Activated T-cell treated with anti-CD3 and anti-CD28 coated beads for 24 hours (primary cell): ENCODE results near the gene AVEN.
"Not testable (repeated sequence)": the region's sequence is repeated elsewhere in the genome, so short reads cannot be mapped to it uniquely, and the experiment has no call there.

Experiments
- DNase-seq: peaks from one replicate; pipeline ENCODE4 v3.0.0-alpha.2; 2020; ENCODE audit warnings: low read depth

AVEN gene

DNA sequence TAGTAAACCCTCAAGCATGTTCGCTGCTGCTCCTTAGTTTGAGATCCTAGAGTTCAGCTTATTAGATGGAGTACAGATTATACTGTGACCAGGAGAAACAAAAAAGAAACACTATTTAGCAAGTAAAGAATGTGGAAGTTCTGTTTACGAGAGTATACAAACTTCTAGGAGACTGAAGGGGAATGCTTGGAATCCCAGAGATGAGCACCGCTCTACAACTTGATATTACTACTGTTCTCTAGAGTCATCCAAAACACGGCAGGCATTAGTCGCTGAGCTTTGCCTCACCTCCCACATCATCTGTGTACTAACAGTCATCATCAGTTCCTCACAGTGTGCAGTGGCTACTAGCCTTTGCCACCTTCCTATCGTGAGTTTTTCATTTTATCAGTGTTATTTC, 192.1 kb downstream of the AVEN start:
- no peak for DNase-seq

DNA sequence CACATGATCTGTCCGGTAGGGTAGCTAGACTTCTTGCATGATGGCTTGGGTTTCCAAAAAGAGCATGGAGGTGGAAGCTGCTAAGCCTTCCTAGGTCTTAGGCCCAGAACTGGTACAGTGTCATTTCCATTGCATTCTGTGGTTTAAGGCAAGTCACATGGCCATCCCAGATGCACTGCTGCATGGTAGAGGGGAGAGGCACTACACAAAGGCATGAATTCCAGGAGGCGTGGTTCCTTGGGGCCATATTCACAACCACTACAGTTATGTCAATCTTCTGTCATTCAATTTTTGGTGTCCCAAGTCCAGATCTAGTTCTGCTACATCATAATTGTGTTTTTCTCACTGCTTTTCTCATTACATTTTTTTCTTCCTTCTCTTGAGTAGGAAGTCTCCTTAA, 192.9 kb downstream of the AVEN start:
- no peak for DNase-seq

DNA sequence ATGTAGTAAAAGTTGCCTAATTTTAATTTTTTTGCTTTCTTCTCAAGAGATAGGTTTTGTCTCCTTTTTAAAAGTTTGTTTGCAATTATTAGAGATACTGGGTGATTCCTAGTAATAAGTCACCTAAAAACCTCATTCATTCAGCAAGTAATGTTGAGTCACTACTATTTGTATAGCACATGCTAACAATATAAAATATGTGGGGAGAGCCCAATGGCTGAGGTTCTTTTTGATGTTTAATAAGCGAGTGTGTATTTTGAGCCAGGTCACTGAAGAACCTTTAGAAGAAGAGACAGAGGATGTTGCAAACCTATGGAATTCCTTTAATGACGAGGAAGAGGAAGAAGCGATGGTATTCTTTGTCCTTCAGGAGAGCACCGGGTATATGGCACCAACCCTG, 194.4 kb downstream of the AVEN start:
- no peak for DNase-seq

DNA sequence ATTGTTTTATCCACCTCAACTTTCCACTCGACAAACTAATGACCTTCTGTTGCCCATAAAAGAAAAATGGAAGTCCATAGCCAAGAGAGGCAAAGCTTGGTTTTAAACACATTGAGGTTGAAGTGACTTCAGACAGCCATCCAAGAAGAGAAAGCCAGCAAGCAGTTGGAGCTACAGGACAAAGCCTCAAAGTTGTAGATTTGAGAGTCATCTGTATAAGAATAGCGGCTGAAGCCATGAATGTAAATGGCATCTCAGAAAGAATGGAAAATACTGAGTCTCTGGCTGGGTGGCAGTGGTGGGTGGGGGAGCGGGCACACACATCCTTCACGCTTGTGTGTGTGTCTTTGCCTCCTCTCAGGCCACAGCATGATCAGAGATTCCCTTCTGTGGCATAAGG, 194.8 kb downstream of the AVEN start:
- no peak for DNase-seq

DNA sequence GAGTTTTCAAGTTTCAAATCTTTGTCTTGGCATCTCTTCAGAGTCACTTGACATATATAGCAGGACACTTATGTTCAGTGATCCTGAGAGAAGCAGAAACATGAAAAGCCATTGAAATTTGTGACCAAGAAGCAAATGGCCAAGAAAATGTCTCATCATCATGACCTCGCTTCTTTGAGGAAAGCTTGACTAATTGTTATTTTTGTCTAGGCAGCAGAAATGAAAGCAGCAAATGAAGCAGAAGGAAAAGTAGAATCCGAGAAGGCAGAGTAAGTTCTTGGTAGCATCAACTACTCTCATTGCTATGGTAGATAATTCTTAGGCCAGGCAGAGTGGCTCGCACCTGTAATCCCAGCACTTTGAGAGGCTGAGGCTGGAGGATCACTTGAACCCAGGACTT, 198.4 kb downstream of the AVEN start:
- no peak for DNase-seq

DNA sequence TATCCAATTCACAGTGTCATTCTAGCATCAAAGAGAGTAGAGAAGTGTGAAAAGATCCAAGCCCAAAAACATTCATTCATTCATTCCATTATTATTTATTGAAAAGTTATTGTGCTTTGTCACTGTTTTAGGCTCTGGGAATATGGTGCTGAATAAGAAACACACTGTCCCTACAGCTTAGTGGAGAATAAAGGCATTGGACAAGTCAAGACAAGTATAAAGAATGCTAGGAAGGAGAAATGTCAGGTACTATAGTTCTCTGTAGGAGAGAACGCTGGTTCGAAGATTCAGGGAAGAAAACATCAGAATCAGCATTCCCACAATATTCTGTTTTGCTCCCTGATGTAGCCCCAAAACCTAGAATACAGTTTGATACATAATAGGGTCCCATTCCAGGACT, 199.5 kb downstream of the AVEN start:
- DNase-seq: no peak

DNA sequence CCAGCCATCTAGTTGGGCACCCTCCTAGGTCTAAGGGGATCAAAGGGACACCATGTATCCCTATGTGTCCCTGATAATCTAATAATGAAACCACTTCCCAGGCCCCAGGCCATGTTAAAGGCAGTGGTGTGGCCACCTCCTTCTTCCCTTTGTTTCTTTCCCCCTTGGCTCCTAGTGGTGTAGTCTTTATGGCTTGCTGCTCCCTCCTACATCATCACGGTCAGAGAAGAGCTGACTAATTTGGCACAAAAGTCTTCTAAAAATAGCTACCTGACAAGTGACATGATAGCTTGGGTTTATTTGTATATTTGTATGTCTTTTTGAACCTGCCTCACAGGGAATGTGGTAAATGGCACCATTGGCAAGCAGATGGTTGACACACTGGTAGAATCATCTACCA, 201.7 kb downstream of the AVEN start:
- DNase-seq: no peak

DNA sequence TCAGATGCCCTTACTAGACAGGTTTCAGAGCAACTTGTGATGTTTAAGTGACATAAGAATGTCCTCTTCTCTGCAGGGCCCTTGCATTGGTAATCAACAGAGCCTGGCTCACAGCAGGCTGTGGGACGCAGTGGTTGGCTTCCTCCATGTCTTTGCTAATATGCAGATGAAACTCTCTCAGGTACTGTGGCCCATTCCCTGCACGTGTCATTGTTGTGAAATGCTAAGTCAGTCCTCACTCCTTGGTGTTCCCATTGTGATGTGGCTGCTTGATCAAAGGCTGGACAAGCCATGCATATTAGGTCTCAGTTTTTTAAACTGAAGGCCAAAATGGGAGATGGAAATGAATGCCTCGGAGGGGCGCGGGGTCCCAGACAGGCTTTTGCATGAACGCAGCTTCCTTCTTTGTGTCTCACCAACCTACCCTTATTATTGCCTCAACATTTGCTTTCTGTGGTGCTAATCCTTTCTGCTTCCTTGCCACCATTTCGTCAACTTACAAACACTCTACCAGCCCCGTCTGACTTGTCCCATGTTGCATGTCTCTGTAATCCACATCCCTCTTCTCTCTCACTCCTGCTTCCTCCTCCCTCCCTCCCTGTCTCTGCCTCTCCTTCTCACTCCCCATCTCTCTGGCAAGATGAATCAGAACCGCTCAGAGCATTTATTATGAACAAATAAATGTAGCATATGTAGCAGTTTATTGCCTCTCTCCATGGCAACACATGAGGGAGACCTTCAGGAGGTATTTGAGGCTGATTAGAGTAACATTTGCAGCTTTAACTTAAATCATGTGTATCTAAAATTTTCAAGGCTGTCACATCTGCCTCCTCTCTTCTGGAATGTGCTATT, 203.9 kb downstream of the AVEN start:
- DNase-seq: no peak

DNA sequence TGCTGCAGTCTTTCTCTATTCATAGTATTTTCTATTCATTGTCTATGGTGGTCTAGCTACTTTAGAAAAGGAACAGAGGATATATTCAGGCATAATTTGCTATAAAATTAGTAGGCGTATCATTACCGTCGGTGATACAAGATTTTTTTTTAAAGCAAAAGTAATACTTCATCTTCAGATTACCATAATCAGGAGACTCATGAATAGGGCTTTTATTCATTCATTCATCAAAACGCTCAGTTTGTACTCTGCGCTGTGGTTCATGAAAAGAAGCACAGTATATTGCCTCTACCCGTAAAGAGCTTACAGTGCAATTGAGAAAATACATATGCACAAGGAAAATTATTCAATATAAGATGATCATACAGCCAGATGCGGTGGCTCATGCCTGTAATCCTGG, 207.4 kb downstream of the AVEN start:
- no peak for DNase-seq

DNA sequence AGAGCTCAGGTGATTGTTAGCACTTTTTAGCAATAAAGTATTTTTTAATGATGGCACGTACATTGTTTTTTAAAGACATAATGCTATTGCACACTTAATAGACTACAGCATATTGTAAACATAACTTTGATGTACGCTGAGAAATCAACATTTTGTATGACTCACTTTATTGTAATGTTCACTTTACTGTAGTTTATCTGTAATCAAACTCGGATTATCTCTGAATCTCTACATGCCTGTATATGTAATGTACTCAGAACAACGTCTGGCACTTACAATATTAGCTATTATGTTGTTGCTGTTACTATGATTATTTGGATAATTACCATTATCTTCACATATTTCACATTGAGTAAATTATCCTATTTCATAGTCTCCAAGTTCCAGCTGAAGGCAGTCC, 208.7 kb downstream of the AVEN start:
- DNase-seq: no peak

DNA sequence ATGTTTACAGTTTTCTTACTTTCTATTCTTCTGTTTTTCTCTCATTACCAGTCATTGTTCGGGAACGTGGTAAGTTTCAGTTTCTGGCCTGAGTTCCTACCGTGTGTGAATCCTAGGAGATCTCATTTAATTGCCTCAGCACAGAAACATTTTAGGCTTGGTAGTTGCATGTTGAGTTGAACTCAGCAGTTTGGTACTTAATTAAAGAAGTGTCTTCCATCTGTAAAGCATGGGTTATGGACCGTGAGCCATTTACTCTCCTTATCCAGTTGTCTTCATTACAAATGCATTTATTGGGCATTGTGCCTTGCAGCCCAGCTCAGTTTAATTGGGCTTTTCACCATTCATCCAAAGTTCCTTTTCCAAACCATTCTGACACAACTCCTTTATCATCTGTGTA, 212.8 kb downstream of the AVEN start:
- no peak for DNase-seq

DNA sequence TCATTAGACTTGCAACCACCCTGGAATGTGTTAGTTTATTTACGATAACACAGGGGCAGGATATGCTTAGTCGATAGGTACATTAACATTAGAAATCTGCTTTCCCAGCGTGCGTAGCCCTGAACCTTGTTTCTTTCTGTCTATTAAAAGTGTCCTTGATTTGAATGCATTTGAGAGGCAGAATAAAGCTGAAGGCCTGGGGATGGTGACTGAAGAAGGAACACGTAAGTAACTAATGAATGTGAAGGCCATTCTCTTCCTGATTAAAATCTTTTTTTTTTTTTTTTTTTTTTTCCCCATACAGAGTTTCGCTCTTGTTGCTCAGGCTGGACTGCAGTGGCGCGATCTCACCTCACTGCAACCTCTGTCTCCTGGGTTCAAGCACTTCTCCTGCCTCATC, 213.6 kb downstream of the AVEN start:
- DNase-seq: no peak

DNA sequence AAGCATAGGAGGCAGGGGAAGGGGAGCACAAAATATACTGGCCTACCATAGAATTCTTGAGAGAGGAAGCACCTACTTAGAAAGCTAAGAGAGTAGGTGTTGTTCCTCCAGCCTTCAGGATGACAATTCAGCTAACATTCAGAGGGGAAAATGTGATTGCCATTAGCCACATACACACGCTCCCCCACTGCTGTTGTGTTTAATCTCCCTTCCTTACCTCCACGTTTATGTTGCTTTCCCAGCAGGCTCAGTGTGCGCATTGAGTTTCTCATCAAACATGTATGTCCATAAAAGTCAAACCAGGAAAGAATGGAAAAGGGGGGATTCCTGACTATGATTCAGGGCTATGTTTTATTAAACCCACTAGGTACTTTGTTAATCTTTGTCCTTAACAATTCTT, 215.9 kb downstream of the AVEN start:
- no peak for DNase-seq

DNA sequence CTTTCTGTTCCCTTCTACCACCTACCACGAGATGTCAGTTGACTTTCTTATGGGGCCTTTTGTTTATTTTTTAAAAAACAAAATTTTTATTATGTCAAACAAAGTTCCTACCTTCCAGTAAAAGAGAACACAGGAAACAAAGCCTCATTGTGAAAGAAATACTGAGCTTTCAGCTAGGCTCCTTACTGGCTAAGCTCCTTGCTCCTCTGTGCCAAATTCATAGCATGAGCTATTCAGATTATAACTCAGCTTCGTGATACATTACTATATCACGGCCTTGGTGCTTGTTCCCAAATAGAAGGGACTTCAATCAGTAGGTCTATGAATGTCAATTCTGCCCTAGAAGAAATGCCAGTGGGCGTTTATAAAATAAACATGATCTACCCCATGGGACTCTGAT, 216.5 kb downstream of the AVEN start:
- no peak for DNase-seq

DNA sequence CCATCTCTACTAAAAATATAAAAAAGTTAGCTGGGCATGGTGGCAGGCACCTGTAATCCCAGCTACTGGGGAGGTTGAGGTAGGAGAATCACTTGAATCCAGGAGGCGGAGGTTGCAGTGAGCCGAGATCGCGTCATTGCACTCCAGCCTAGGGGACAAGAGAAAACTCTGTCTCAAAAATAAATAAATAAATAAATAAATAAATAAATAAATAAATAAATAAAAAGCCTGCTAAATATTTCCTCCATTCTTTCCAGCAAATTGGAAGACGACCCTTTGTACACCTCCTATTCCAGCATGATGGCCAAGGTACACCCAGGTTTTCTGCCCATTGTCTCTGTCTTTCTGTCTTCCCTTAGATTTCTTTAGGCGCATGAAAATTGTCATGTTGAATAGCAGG, 219.5 kb downstream of the AVEN start:
- DNase-seq: not testable (repeated sequence)
